ENCODE data around the gene FBXW10B.
"Not testable (repeated sequence)": the region's sequence is repeated elsewhere in the genome, so short reads cannot be mapped to it uniquely, and the experiment has no call there.

The FBXW10B gene

GRCh38 chr17:15619331-15620058 lies at the start of gene FBXW10B:
FBXW10B (minus strand) TSS chr17:15619704; CDS start chr17:15619512, 192 bp downstream.
- not testable (repeated sequence) for DNase-seq (ENCODE audit: extremely low read depth in 1 of 2, low read depth in 1 of 2)

- DNase-seq (ENCODE audit: extremely low read depth in 1 of 2, low read depth in 1 of 2): no peak
Measured at GRCh38 chr17:15663691-15664090, 44.2 kb upstream of the FBXW10B start.

GRCh38 chr17:15663176-15663575 lies 43.7 kb upstream of the FBXW10B start:
- DNase-seq (ENCODE audit: extremely low read depth in 1 of 2, low read depth in 1 of 2): no peak

- no peak for DNase-seq (ENCODE audit: extremely low read depth in 1 of 2, low read depth in 1 of 2)
Measured at GRCh38 chr17:15662681-15663080, 43.2 kb upstream of the FBXW10B start.

GRCh38 chr17:15660077-15660476 lies 40.6 kb upstream of the FBXW10B start:
- DNase-seq (ENCODE audit: extremely low read depth in 1 of 2, low read depth in 1 of 2): no peak

- DNase-seq (ENCODE audit: extremely low read depth in 1 of 2, low read depth in 1 of 2): no peak
Measured at GRCh38 chr17:15659663-15660062, 40.2 kb upstream of the FBXW10B start.

GRCh38 chr17:15659236-15659635 lies 39.7 kb upstream of the FBXW10B start:
- DNase-seq (ENCODE audit: extremely low read depth in 1 of 2, low read depth in 1 of 2): no peak

- no peak for DNase-seq (ENCODE audit: extremely low read depth in 1 of 2, low read depth in 1 of 2)
Measured at GRCh38 chr17:15658296-15658695, 38.8 kb upstream of the FBXW10B start.

- no peak for DNase-seq (ENCODE audit: extremely low read depth in 1 of 2, low read depth in 1 of 2)
Measured at GRCh38 chr17:15657868-15658267, 38.4 kb upstream of the FBXW10B start.

- DNase-seq (ENCODE audit: extremely low read depth in 1 of 2, low read depth in 1 of 2): no peak
Measured at GRCh38 chr17:15654886-15655561, 35.5 kb upstream of the FBXW10B start.

- not testable (repeated sequence) for DNase-seq (ENCODE audit: extremely low read depth in 1 of 2, low read depth in 1 of 2)
Measured at GRCh38 chr17:15654401-15654800, 34.9 kb upstream of the FBXW10B start.

GRCh38 chr17:15652960-15653359 lies 33.5 kb upstream of the FBXW10B start:
- DNase-seq (ENCODE audit: extremely low read depth in 1 of 2, low read depth in 1 of 2): no peak

- DNase-seq (ENCODE audit: extremely low read depth in 1 of 2, low read depth in 1 of 2): peak in 1 of 2 donors; percentile 9
Measured at GRCh38 chr17:15651583-15652110, 32.1 kb upstream of the FBXW10B start.

- DNase-seq (ENCODE audit: extremely low read depth in 1 of 2, low read depth in 1 of 2): no peak
Measured at GRCh38 chr17:15650741-15651582, 31.5 kb upstream of the FBXW10B start.

GRCh38 chr17:15649861-15650421 lies 30.4 kb upstream of the FBXW10B start:
- DNase-seq (ENCODE audit: extremely low read depth in 1 of 2, low read depth in 1 of 2): no peak

- no peak for DNase-seq (ENCODE audit: extremely low read depth in 1 of 2, low read depth in 1 of 2)
Measured at GRCh38 chr17:15648386-15648785, 28.9 kb upstream of the FBXW10B start.

- DNase-seq (ENCODE audit: extremely low read depth in 1 of 2, low read depth in 1 of 2): not testable (repeated sequence)
Measured at GRCh38 chr17:15645942-15646312, 26.4 kb upstream of the FBXW10B start.

- not testable (repeated sequence) for DNase-seq (ENCODE audit: extremely low read depth in 1 of 2, low read depth in 1 of 2)
Measured at GRCh38 chr17:15645099-15645941, 25.8 kb upstream of the FBXW10B start.

- DNase-seq (ENCODE audit: extremely low read depth in 1 of 2, low read depth in 1 of 2): not testable (repeated sequence)
Measured at GRCh38 chr17:15642505-15643251, 23.2 kb upstream of the FBXW10B start.

Measured in stimulated activated CD8-positive, alpha-beta memory T cell treated with anti-CD3 and anti-CD28 coated beads, Interleukin-7, amount 100 ng/mL, for 48 hours (primary cell).